H1 (cell line): ENCODE results near the gene LRP3. TPM values are rescaled to one million over a fixed set of nuclear protein-coding genes. Genes with fewer than 3 reads are reported as not detected.

ENCODE experiments used
- RFX5 ChIP-seq: IDR thresholded peaks from 2 replicates; pipeline ENCODE4 v1.6.1; 2011; ENCODE audit warnings: low read depth, low read length, improper control_type of control experiment, borderline replicate concordance
- polyA plus RNA-seq, 7 experiments: library from polyadenylated mRNA; depleted of rRNA in 3 of 7; stranded (reverse) in 5 of 7; unstranded in 2 of 7; fragments of >200 nt in 5 of 7; fragments of 200-250 nt in 2 of 7; gene quantifications; 1 replicate in 5 of 7; 2 replicates in 1 of 7; 4 replicates in 1 of 7; pipeline versions ENCODE4 v1.2.1 to v1.2.3, GENCODE V29; 2011 to 2013; ENCODE audit warnings: missing spikeins in 2 of 7, mixed read lengths in 2 of 7
- total RNA-seq: library from RNA; stranded (reverse); fragmentation: NEBNext Ultra II Directional; extraction: Animal tissue kit (Norgen Biotek cat#: 25700); gene quantifications from 2 replicates; pipeline ENCODE4 v1.2.1, GENCODE V29; 2021
- TF ChIP-seq, protein P1 (sequence below): fragments of 300-600 bp; sonication (generic); IDR thresholded peaks from 2 replicates; pipeline ENCODE4 v1.7.1; 2012; ENCODE audit warnings: low read length, moderate library complexity, mild to moderate bottlenecking, inconsistent platforms; ENCODE audit not compliant: insufficient replicate concordance

Gene LRP3
- total and polyA plus RNA-seq, 2 of the 8 experiments (the other 6 are each of a cell fraction or from before 2014, with no cell fraction given) = 30.3 to 33.7 TPM

GRCh38 chr19:33232656-33233055 lies 38.5 kb downstream of the LRP3 start (continued):
- TF ChIP-seq, protein P1, sequence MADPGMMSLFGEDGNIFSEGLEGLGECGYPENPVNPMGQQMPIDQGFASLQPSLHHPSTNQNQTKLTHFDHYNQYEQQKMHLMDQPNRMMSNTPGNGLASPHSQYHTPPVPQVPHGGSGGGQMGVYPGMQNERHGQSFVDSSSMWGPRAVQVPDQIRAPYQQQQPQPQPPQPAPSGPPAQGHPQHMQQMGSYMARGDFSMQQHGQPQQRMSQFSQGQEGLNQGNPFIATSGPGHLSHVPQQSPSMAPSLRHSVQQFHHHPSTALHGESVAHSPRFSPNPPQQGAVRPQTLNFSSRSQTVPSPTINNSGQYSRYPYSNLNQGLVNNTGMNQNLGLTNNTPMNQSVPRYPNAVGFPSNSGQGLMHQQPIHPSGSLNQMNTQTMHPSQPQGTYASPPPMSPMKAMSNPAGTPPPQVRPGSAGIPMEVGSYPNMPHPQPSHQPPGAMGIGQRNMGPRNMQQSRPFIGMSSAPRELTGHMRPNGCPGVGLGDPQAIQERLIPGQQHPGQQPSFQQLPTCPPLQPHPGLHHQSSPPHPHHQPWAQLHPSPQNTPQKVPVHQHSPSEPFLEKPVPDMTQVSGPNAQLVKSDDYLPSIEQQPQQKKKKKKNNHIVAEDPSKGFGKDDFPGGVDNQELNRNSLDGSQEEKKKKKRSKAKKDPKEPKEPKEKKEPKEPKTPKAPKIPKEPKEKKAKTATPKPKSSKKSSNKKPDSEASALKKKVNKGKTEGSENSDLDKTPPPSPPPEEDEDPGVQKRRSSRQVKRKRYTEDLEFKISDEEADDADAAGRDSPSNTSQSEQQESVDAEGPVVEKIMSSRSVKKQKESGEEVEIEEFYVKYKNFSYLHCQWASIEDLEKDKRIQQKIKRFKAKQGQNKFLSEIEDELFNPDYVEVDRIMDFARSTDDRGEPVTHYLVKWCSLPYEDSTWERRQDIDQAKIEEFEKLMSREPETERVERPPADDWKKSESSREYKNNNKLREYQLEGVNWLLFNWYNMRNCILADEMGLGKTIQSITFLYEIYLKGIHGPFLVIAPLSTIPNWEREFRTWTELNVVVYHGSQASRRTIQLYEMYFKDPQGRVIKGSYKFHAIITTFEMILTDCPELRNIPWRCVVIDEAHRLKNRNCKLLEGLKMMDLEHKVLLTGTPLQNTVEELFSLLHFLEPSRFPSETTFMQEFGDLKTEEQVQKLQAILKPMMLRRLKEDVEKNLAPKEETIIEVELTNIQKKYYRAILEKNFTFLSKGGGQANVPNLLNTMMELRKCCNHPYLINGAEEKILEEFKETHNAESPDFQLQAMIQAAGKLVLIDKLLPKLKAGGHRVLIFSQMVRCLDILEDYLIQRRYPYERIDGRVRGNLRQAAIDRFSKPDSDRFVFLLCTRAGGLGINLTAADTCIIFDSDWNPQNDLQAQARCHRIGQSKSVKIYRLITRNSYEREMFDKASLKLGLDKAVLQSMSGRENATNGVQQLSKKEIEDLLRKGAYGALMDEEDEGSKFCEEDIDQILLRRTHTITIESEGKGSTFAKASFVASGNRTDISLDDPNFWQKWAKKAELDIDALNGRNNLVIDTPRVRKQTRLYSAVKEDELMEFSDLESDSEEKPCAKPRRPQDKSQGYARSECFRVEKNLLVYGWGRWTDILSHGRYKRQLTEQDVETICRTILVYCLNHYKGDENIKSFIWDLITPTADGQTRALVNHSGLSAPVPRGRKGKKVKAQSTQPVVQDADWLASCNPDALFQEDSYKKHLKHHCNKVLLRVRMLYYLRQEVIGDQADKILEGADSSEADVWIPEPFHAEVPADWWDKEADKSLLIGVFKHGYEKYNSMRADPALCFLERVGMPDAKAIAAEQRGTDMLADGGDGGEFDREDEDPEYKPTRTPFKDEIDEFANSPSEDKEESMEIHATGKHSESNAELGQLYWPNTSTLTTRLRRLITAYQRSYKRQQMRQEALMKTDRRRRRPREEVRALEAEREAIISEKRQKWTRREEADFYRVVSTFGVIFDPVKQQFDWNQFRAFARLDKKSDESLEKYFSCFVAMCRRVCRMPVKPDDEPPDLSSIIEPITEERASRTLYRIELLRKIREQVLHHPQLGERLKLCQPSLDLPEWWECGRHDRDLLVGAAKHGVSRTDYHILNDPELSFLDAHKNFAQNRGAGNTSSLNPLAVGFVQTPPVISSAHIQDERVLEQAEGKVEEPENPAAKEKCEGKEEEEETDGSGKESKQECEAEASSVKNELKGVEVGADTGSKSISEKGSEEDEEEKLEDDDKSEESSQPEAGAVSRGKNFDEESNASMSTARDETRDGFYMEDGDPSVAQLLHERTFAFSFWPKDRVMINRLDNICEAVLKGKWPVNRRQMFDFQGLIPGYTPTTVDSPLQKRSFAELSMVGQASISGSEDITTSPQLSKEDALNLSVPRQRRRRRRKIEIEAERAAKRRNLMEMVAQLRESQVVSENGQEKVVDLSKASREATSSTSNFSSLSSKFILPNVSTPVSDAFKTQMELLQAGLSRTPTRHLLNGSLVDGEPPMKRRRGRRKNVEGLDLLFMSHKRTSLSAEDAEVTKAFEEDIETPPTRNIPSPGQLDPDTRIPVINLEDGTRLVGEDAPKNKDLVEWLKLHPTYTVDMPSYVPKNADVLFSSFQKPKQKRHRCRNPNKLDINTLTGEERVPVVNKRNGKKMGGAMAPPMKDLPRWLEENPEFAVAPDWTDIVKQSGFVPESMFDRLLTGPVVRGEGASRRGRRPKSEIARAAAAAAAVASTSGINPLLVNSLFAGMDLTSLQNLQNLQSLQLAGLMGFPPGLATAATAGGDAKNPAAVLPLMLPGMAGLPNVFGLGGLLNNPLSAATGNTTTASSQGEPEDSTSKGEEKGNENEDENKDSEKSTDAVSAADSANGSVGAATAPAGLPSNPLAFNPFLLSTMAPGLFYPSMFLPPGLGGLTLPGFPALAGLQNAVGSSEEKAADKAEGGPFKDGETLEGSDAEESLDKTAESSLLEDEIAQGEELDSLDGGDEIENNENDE = no peak
- TF ChIP-seq RFX5 = no peak
